Neural cell (in vitro differentiated cells): ENCODE measurements around the gene NUP62. TPM values are rescaled to one million over a fixed set of nuclear protein-coding genes. Genes with fewer than 3 reads are reported as not detected.

ENCODE experiments used
- H2AFZ ChIP-seq: fragments of 200-600, 300-800 bp; sonication (generic), shearing (Covaris generic); 2 replicates; pipeline ENCODE4 v1.6.0; 2014; ENCODE audit warnings: low read depth, mild to moderate bottlenecking, antibody characterized with exemption, low read length, moderate library complexity
- H3F3A ChIP-seq: fragments of 200-600 bp; shearing (Covaris generic); 2 replicates; pipeline ENCODE4 v1.6.1; 2016; ENCODE audit warnings: mild to moderate bottlenecking, moderate library complexity, mixed read lengths, antibody characterized with exemption, low read length; ENCODE audit not compliant: insufficient read depth, poor library complexity, severe bottlenecking
- H3K27ac ChIP-seq: fragments of 200-600, 300-800 bp; sonication (generic), shearing (Covaris generic); 2 replicates; pipeline ENCODE4 v1.5.1; 2014; ENCODE audit warnings: mild to moderate bottlenecking, low read length, moderate library complexity
- H3K27me3 ChIP-seq: fragments of 300-800, 200-600 bp; sonication (generic), shearing (Covaris generic); 2 replicates; pipeline ENCODE4 v1.6.0; 2014; ENCODE audit warnings: mild to moderate bottlenecking, low read depth, low read length, moderate library complexity; ENCODE audit not compliant: insufficient read depth
- H3K36me3 ChIP-seq: fragments of 300-800, 200-600 bp; sonication (generic), shearing (Covaris generic); 2 replicates; pipeline ENCODE4 v1.5.1; 2014; ENCODE audit warnings: mild to moderate bottlenecking, antibody characterized with exemption, low read length, moderate library complexity; ENCODE audit not compliant: insufficient read depth
- H3K4me2 ChIP-seq: fragments of 300-800, 200-600 bp; sonication (generic), shearing (Covaris generic); 2 replicates; pipeline ENCODE4 v1.6.0; 2014; ENCODE audit warnings: mild to moderate bottlenecking, low read length
- H3K4me3 ChIP-seq: fragments of 300-800, 200-600 bp; sonication (generic), shearing (Covaris generic); 2 replicates; pipeline ENCODE4 v1.5.1; 2014; ENCODE audit warnings: mild to moderate bottlenecking, low read length, moderate library complexity
- H3K79me2 ChIP-seq: fragments of 200-600 bp; shearing (Covaris generic); replicated peaks from 2 replicates; pipeline ENCODE4 v1.6.0; 2014; ENCODE audit warnings: mild to moderate bottlenecking, low read length, moderate library complexity; ENCODE audit not compliant: insufficient read depth
- H3K9ac ChIP-seq: fragments of 300-800, 200-600 bp; sonication (generic), shearing (Covaris generic); 2 replicates; pipeline ENCODE4 v1.6.1; 2016; ENCODE audit warnings: mild to moderate bottlenecking, low read length, mixed read lengths
- H3K9me2 ChIP-seq: fragments of 200-600 bp; shearing (Covaris generic); 2 replicates; pipeline ENCODE4 v1.6.1; 2016; ENCODE audit warnings: mild to moderate bottlenecking, low read length, mixed read lengths; ENCODE audit not compliant: insufficient read depth
- H3K9me3 ChIP-seq: fragments of 200-600, 300-800 bp; sonication (generic), shearing (Covaris generic); 2 replicates; pipeline ENCODE4 v1.6.1; 2016; ENCODE audit warnings: mild to moderate bottlenecking, mixed run types, low read length, moderate library complexity, mixed read lengths
- H4K20me1 ChIP-seq: fragments of 200-600 bp; shearing (Covaris generic); 2 replicates; pipeline ENCODE4 v1.6.1; 2016; ENCODE audit warnings: mild to moderate bottlenecking, mixed run types; ENCODE audit not compliant: insufficient read depth
- CTCF ChIP-seq: fragments of 450-650 bp; IDR thresholded peaks from 2 replicates; pipeline ENCODE4 v1.5.1; 2014; ENCODE audit warnings: antibody characterized with exemption, mild to moderate bottlenecking, moderate library complexity; ENCODE audit not compliant: poor library complexity, severe bottlenecking
- EP300 ChIP-seq: fragments of 450-650 bp; conservative IDR thresholded peaks from 2 replicates; pipeline ENCODE4 v1.6.1; 2014; ENCODE audit warnings: antibody characterized with exemption, mild to moderate bottlenecking, moderate library complexity; ENCODE audit not compliant: poor library complexity, severe bottlenecking
- EZH2 ChIP-seq: fragments of 200-600, 300-800 bp; shearing (Covaris generic), sonication (generic); IDR thresholded peaks from 2 replicates; pipeline ENCODE4 v1.6.1; 2014; ENCODE audit warnings: antibody characterized with exemption, low read length, borderline replicate concordance, mild to moderate bottlenecking; ENCODE audit not compliant: insufficient read depth, poor library complexity, severe bottlenecking
- MXI1 ChIP-seq: fragments of 450-650 bp; conservative IDR thresholded peaks from 2 replicates; pipeline ENCODE4 v1.6.1; 2014; ENCODE audit warnings: antibody characterized with exemption, mild to moderate bottlenecking; ENCODE audit not compliant: poor library complexity, severe bottlenecking
- POLR2AphosphoS5 ChIP-seq: IDR thresholded peaks from 2 replicates; pipeline ENCODE4 v1.6.1; 2012
- RAD21 ChIP-seq: fragments of 450-650 bp; conservative IDR thresholded peaks from 2 replicates; pipeline ENCODE4 v1.6.1; 2014; ENCODE audit warnings: antibody characterized with exemption, mild to moderate bottlenecking, moderate library complexity
- SMC3 ChIP-seq: fragments of 450-650 bp; conservative IDR thresholded peaks from 2 replicates; pipeline ENCODE4 v1.6.1; 2014; ENCODE audit warnings: antibody characterized with exemption, mild to moderate bottlenecking, moderate library complexity; ENCODE audit not compliant: poor library complexity
- TAF1 ChIP-seq: IDR thresholded peaks from 2 replicates; pipeline ENCODE4 v1.6.1; 2012; ENCODE audit warnings: low read depth
- polyA plus RNA-seq: library from polyadenylated mRNA; depleted of rRNA; stranded (reverse); fragments of >200 nt; gene quantifications from 2 replicates; pipeline ENCODE4 v1.2.3, GENCODE V29; 2014
- TF ChIP-seq, protein P1 (sequence below): IDR thresholded peaks from 2 replicates; pipeline ENCODE4 v1.6.1; 2012; ENCODE audit warnings: borderline replicate concordance

NUP62 gene
- polyA plus RNA-seq, 1 donor from 2014 or later: 24.9 TPM

DNA sequence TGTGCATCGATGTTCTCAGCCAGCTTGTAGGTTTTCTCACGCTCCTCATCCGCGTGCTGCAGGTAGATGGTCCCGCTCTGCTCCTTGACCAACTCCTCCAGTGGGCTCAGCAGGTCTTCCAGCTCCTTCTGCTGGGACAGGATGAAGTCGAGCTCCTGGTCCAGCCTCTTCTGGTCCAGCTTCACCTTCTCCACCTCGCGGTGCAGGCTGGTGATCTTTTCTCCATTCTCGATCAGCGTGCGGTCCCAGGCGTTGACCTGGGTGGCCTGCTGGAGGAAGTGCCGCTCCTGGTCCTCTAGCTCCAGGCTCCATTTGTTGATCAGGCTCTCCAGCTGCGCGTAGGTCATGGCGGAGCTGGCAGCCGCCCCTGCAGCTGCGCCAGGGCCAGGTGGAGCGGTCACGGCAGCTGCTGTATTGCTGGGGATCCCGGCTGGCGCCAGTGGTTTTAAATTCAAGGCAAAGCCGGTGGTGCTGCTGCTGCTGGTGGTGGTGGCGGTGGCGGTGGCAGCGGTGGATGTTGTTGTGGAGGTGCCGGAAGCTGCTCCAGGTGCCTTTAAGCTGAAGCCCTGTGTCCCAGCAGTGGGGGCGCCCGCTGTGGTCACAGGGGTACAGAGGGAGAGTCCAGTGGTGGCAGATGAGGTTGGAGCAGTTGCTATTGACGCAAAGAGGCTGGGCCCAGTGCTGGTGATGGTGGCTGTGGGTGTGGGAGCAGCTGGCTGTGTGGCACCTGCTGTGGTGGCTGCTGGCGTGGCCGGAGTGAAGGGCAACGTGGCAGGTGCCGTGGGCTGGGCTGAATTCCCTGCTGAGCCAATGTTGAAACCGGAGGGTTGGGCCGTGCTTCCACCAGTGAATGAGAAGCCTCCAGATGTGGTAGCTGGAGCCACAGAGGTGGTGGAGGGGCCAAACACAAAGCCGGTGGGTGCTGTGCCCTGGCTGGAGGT, 20.6 kb downstream of the NUP62 start:
- H3K36me3 ChIP-seq: no peaks in the 10 kb centered on the region
- H3K9me2 ChIP-seq: no peaks in the 10 kb centered on the region
- no peaks in the 10 kb centered on the region for H4K20me1 ChIP-seq
- TF ChIP-seq MXI1 (no peak), POLR2AphosphoS5 (no peak), EZH2 (no peak), SMC3 (no peak), RAD21 (no peak)
- TF ChIP-seq, protein P1, sequence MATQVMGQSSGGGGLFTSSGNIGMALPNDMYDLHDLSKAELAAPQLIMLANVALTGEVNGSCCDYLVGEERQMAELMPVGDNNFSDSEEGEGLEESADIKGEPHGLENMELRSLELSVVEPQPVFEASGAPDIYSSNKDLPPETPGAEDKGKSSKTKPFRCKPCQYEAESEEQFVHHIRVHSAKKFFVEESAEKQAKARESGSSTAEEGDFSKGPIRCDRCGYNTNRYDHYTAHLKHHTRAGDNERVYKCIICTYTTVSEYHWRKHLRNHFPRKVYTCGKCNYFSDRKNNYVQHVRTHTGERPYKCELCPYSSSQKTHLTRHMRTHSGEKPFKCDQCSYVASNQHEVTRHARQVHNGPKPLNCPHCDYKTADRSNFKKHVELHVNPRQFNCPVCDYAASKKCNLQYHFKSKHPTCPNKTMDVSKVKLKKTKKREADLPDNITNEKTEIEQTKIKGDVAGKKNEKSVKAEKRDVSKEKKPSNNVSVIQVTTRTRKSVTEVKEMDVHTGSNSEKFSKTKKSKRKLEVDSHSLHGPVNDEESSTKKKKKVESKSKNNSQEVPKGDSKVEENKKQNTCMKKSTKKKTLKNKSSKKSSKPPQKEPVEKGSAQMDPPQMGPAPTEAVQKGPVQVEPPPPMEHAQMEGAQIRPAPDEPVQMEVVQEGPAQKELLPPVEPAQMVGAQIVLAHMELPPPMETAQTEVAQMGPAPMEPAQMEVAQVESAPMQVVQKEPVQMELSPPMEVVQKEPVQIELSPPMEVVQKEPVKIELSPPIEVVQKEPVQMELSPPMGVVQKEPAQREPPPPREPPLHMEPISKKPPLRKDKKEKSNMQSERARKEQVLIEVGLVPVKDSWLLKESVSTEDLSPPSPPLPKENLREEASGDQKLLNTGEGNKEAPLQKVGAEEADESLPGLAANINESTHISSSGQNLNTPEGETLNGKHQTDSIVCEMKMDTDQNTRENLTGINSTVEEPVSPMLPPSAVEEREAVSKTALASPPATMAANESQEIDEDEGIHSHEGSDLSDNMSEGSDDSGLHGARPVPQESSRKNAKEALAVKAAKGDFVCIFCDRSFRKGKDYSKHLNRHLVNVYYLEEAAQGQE: no peak
- H2AFZ ChIP-seq: no peak overlapping the region
- H3K27ac ChIP-seq: no peak overlapping the region
- H3K4me2 ChIP-seq: no peak overlapping the region
- no peaks in the 10 kb centered on the region for H3K9me3 ChIP-seq
- H3F3A ChIP-seq: no peaks in the 10 kb centered on the region
- no peak overlapping the region for H3K4me3 ChIP-seq
- no peak overlapping the region for H3K9ac ChIP-seq
- no peaks in the 10 kb centered on the region for H3K27me3 ChIP-seq
- H3K79me2 ChIP-seq: no peaks in the 10 kb centered on the region

DNA sequence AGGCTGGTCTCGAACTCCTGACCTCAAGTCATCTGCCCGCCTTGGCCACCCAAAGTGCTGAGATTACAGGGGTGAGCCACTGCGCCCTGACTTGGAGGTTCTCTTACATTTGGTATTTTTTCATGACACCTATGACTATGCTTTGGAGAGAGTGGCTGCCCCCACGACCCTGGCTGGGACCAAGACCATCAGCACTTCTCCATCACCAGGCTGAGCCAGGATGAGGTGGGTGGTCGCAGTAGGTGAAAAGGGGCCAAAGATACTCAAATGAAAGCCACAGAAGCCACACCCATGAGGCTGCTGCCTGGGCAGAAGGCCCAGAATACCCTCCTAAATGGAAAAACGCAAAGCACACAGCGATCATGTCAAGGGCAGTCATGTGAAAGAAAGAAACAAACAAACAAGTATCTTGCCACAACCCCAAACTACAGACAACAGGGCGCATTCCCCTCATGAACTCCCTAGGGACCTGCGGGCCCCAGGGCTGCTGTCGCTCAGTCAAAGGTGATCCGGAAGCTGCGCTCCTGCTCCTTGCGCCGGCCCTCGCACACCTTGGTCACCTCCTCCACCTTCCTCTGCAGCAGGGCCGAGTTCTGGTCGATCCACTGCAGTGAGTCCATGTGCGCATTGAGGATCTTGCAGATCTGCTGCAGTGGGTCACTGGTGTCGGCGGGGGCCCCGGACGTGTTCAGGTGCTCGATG, 21.4 kb downstream of the NUP62 start:
- Histone ChIP-seq H3K9me2 (no peaks in the 10 kb centered on the region), H2AFZ (no peak overlapping the region), H3K36me3 (no peaks in the 10 kb centered on the region), H3K4me3 (no peak overlapping the region), H3K27me3 (no peaks in the 10 kb centered on the region), H3K9ac (no peak overlapping the region), H3K4me2 (no peak overlapping the region), H4K20me1 (no peaks in the 10 kb centered on the region), H3K9me3 (no peaks in the 10 kb centered on the region), H3F3A (no peaks in the 10 kb centered on the region), H3K27ac (no peak overlapping the region), H3K79me2 (no peaks in the 10 kb centered on the region)
- TF ChIP-seq POLR2AphosphoS5 (no peak), MXI1 (no peak), EZH2 (no peak), TAF1 (no peak), RAD21 (no peak), SMC3 (no peak), CTCF (no peak), EP300 (no peak)
- TF ChIP-seq, protein P1: no peak
